ENCODE data around the gene LYPD1. TPM values are rescaled to one million over a fixed set of nuclear protein-coding genes. Genes with fewer than 3 reads are reported as not detected.

The LYPD1 gene
- total RNA-seq, 1 donor from 2014 or later: 0.64 TPM

- DNase-seq (ENCODE audit: low read depth): no peak
Observed at GRCh38 chr2:132599556-132599955, 70.4 kb downstream of the LYPD1 start.

- DNase-seq (ENCODE audit: low read depth): no peak
Observed at GRCh38 chr2:132598536-132598935, 71.5 kb downstream of the LYPD1 start.

DNA sequence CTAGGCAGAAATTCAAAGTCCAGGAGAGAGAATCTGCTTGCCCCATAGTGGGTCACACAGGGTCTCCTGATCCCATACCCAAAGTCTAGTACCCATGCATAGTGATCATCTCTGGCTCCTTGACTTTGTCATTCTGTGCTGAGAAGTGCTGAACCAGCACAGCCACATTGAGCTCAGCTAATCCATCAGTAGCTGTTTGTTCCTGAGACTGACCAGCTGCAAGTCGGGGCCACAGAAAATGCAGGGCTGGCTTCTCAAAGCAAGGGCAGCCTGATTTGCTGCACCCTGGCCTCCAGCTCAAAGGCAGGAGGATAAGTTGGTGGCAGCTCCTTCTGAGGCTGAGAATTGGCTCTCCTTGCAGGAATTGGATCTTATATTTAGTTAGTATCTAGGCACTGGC is 72.2 kb downstream of the LYPD1 start:
- DNase-seq (ENCODE audit: low read depth): no peak

DNA sequence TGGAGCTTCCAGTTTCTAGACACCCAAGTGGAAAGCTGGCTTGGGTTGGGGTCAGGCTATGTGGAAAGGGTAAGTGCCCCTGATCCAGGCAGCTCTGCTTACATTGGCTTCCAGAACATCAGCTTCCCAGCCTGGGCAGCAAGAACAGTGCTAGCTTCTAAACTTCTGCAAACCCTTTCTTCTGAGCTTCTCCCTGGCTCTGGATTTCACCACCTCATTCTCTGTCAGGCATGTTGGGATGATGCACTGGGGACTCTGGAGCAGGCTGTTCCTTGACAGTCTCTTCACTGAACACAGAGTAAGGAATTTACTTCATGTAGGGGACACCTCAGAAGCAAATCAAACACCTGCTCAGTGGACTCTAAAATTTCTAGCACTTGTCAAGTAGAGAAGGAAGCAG is 72.8 kb downstream of the LYPD1 start:
- no peak for DNase-seq (ENCODE audit: low read depth)

DNA sequence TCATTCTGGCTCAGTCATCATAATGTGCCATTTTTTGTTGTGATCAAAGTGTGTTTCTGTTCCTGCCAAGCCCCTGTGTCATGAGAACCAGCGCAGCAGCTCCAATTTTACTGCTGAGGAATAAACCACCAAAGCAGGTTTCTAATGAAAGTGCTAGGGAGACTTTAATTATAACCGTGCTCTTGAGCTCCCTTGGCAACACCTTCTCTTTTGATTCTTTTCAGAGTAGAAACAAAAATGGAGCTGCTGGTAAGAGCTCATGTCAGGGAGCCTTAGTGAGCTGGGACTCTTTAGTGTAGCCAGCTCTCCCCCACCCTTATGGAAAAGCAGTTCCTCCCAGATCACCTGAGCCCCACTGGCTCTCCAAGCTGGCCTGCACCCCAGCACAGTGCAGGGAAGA is 74.3 kb downstream of the LYPD1 start:
- no peak for DNase-seq (ENCODE audit: low read depth)

- no peak for DNase-seq (ENCODE audit: low read depth)
Observed at GRCh38 chr2:132595186-132595585, 74.8 kb downstream of the LYPD1 start.
